HepG2 (cell line): Measurements from ENCODE around the gene CNN3. TPM values are rescaled to one million over a fixed set of nuclear protein-coding genes. Genes with fewer than 3 reads are reported as not detected.

Experiments used
- DDIT3 ChIP-seq: sonication (generic); formaldehyde crosslinking; IDR thresholded peaks from 2 replicates; pipeline ENCODE4 v1.4.0; 2020; ENCODE audit warnings: mild to moderate bottlenecking, missing genetic modification reagents
- HDAC1 ChIP-seq: sonication (generic); formaldehyde crosslinking; IDR thresholded peaks from 2 replicates; pipeline ENCODE4 v1.5.1; 2020; ENCODE audit warnings: mild to moderate bottlenecking, missing genetic modification reagents
- HIVEP1 ChIP-seq: sonication (generic); formaldehyde crosslinking; IDR thresholded peaks from 2 replicates; pipeline ENCODE4 v1.4.0; 2020; ENCODE audit warnings: mild to moderate bottlenecking, missing genetic modification reagents
- JUN ChIP-seq: sonication (generic); formaldehyde crosslinking; IDR thresholded peaks from 2 replicates; pipeline ENCODE4 v1.4.0; 2020; ENCODE audit warnings: mild to moderate bottlenecking, missing genetic modification reagents
- NCOA5 ChIP-seq: sonication (generic); formaldehyde crosslinking; IDR thresholded peaks from 2 replicates; pipeline ENCODE4 v1.4.0; 2020; ENCODE audit warnings: missing genetic modification reagents
- NFAT5 ChIP-seq: sonication (generic); formaldehyde crosslinking; IDR thresholded peaks from 2 replicates; pipeline ENCODE4 v1.4.0; 2020; ENCODE audit warnings: missing genetic modification reagents
- TBL1XR1 ChIP-seq: fragments of 150-350 bp; IDR thresholded peaks from 2 replicates; pipeline ENCODE4 v1.6.1; 2014; ENCODE audit warnings: borderline replicate concordance, low read length; ENCODE audit not compliant: partially characterized antibody
- TGIF2 ChIP-seq: IDR thresholded peaks from 2 replicates; pipeline ENCODE4 v1.6.1; 2016; ENCODE audit warnings: control low read depth, missing compliant biosample characterization
- TMF1 ChIP-seq: sonication (generic); formaldehyde crosslinking; IDR thresholded peaks from 2 replicates; pipeline ENCODE4 v1.8.1; 2022; ENCODE audit warnings: low read depth, missing genetic modification reagents
- YEATS2 ChIP-seq: sonication (generic); formaldehyde crosslinking; IDR thresholded peaks from 2 replicates; pipeline ENCODE4 v1.4.0; 2020; ENCODE audit warnings: missing genetic modification reagents, borderline replicate concordance
- ZNF598 ChIP-seq: sonication (generic); formaldehyde crosslinking; IDR thresholded peaks from 2 replicates; pipeline ENCODE4 v1.5.1; 2020; ENCODE audit warnings: mild to moderate bottlenecking, missing genetic modification reagents, borderline replicate concordance
- ZUFSP ChIP-seq: sonication (generic); formaldehyde crosslinking; IDR thresholded peaks from 2 replicates; pipeline ENCODE4 v1.9.0; 2021; ENCODE audit warnings: missing genetic modification reagents, mild to moderate bottlenecking, borderline replicate concordance
- polyA plus RNA-seq, 8 experiments: library from polyadenylated mRNA; depleted of rRNA in 3 of 8; stranded (reverse) in 7 of 8; unstranded in 1 of 8; fragments of >200 nt; fragmentation: Illumina TruSeq in 4 of 8; extraction: Trizol in 4 of 8; gene quantifications; 2 replicates each; pipeline versions ENCODE4 v1.2.1 to v1.2.3, GENCODE V29; 2011 to 2016; ENCODE audit warnings: low read depth in 4 of 8, missing spikeins in 1 of 8, mixed read lengths in 1 of 8; ENCODE audit not compliant: insufficient read depth in 1 of 8
- total RNA-seq, 5 experiments: library from RNA; depleted of rRNA; stranded (reverse); fragments of >200 nt; fragmentation: Illumina TruSeq; extraction: Trizol; gene quantifications; 2 replicates each; pipeline ENCODE4 v1.2.3, GENCODE V29; 2016; ENCODE audit warnings: low read depth in 1 of 5
- TF ChIP-seq, protein P1 (sequence below): sonication (generic); formaldehyde crosslinking; IDR thresholded peaks from 2 replicates; pipeline ENCODE4 v1.4.0; 2020; ENCODE audit warnings: missing genetic modification reagents; ENCODE audit errors: not compliant biosample characterization

CNN3 gene
- total and polyA plus RNA-seq, 2 of the 13 experiments (the other 11 are each of a cell fraction or from before 2014, with no cell fraction given): 113 to 223 TPM

- TF ChIP-seq NFAT5 (CRISPR knock-in tag) (no peak), ZNF598 (CRISPR knock-in tag) (0 out of 2 replicates have a peak, but pooled peaks have one; percentile 20), NCOA5 (CRISPR knock-in tag) (no peak), ZUFSP (CRISPR knock-in tag) (no peak), TMF1 (no peak), TGIF2 (CRISPR knock-in tag) (peak; percentile 30; the same call in 1 of the 2 replicates), TBL1XR1 (no peak), HIVEP1 (CRISPR knock-in tag) (no peak), JUN (no peak), YEATS2 (CRISPR knock-in tag) (no peak), DDIT3 (no peak), HDAC1 (CRISPR knock-in tag) (0 out of 2 replicates have a peak, but pooled peaks have one; percentile 17)
- TF ChIP-seq, protein P1, sequence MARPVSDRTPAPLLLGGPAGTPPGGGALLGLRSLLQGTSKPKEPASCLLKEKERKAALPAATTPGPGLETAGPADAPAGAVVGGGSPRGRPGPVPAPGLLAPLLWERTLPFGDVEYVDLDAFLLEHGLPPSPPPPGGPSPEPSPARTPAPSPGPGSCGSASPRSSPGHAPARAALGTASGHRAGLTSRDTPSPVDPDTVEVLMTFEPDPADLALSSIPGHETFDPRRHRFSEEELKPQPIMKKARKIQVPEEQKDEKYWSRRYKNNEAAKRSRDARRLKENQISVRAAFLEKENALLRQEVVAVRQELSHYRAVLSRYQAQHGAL (CRISPR knock-in tag): no peak
These were observed 42.8 kb downstream of the CNN3 start (continued) for GRCh38 chr1:94884106-94884505.
